GM23248 (cell line): ENCODE data around the gene TOR1B. TPM values are rescaled to one million over a fixed set of nuclear protein-coding genes. Genes with fewer than 3 reads are reported as not detected.
"Not testable (repeated sequence)": the region's sequence is repeated elsewhere in the genome, so short reads cannot be mapped to it uniquely, and the experiment has no call there.

Experiments
- DNase-seq: peaks from one replicate; pipeline ENCODE4 v3.0.0-alpha.2; 2015
- H2AFZ ChIP-seq: fragments of 200-600 bp; sonication (generic); 2 replicates; pipeline ENCODE4 v1.6.1; 2016; ENCODE audit warnings: antibody characterized with exemption
- H3F3A ChIP-seq: fragments of 200-600 bp; sonication (generic); 2 replicates; pipeline ENCODE4 v1.6.1; 2016; ENCODE audit warnings: mild to moderate bottlenecking, antibody characterized with exemption, mixed run types; ENCODE audit not compliant: insufficient read depth
- H3K27ac ChIP-seq: fragments of 200-600 bp; sonication (generic); 2 replicates; pipeline ENCODE4 v1.5.1; 2016; ENCODE audit warnings: mild to moderate bottlenecking
- H3K27me3 ChIP-seq: fragments of 200-600 bp; sonication (generic); replicated peaks from 2 replicates; pipeline ENCODE4 v1.6.1; 2016; ENCODE audit warnings: mild to moderate bottlenecking; ENCODE audit not compliant: insufficient read depth
- H3K36me3 ChIP-seq: fragments of 200-600 bp; sonication (generic); 2 replicates; pipeline ENCODE4 v1.6.1; 2016; ENCODE audit warnings: low read depth, mild to moderate bottlenecking
- H3K4me1 ChIP-seq: fragments of 200-600 bp; sonication (generic); 2 replicates; pipeline ENCODE4 v1.6.1; 2016; ENCODE audit warnings: mild to moderate bottlenecking; ENCODE audit not compliant: insufficient read depth
- H3K4me2 ChIP-seq: fragments of 200-600 bp; sonication (generic); one replicate; pipeline ENCODE4 v1.6.1; 2016; ENCODE audit warnings: mild to moderate bottlenecking; ENCODE audit not compliant: unreplicated experiment
- H3K4me3 ChIP-seq: fragments of 200-600 bp; sonication (generic); 2 replicates; pipeline ENCODE4 v1.5.1; 2016; ENCODE audit warnings: mild to moderate bottlenecking
- H3K79me2 ChIP-seq: fragments of 200-600 bp; sonication (generic); 2 replicates; pipeline ENCODE4 v1.6.1; 2016; ENCODE audit warnings: mild to moderate bottlenecking; ENCODE audit not compliant: insufficient read depth
- H3K9ac ChIP-seq: fragments of 200-600 bp; sonication (generic); 2 replicates; pipeline ENCODE4 v1.6.1; 2016; ENCODE audit warnings: mild to moderate bottlenecking
- H3K9me2 ChIP-seq: fragments of 200-600 bp; sonication (generic); 2 replicates; pipeline ENCODE4 v1.6.1; 2016; ENCODE audit warnings: mixed run types, mild to moderate bottlenecking, moderate library complexity; ENCODE audit not compliant: insufficient read depth
- H3K9me3 ChIP-seq: fragments of 200-600 bp; sonication (generic); one replicate; pipeline ENCODE4 v1.6.1; 2017; ENCODE audit warnings: low read depth
- H4K20me1 ChIP-seq: fragments of 200-600 bp; sonication (generic); 2 replicates; pipeline ENCODE4 v1.6.0; 2016; ENCODE audit not compliant: insufficient read depth
- EZH2 ChIP-seq: fragments of 200-600 bp; sonication (generic); IDR thresholded peaks from 2 replicates; pipeline ENCODE4 v1.6.1; 2018; ENCODE audit warnings: antibody characterized with exemption, mild to moderate bottlenecking; ENCODE audit not compliant: insufficient read depth, poor library complexity, severe bottlenecking
- EZH2phosphoT487 ChIP-seq: fragments of 200-600 bp; sonication (generic); IDR thresholded peaks from 2 replicates; pipeline ENCODE4 v1.6.1; 2018; ENCODE audit warnings: antibody characterized with exemption, moderate library complexity, mild to moderate bottlenecking, low read depth; ENCODE audit not compliant: insufficient read depth
- WGBS, 2 experiments: methylation state at CpG; one replicate each; pipeline ENCODE4 v1.1.6; 2015 to 2017; ENCODE audit warnings: low lambda C conversion rate in 2 of 2, low coverage in 1 of 2; ENCODE audit errors: missing lambda C conversion rate in 2 of 2; 5-methylcytosine and 5-hydroxymethylcytosine counted together
- in situ Hi-C: fragments of 300-500 bp; cut with MboI; formaldehyde crosslinking; loops from 2 replicates; pipeline ENCODE4 v1.15.0; 2020
- polyA plus RNA-seq: library from polyadenylated mRNA; unstranded; fragments of >200 nt; fragmentation: Nextera tagmentation; extraction: Ambion mirVana; gene quantifications from 2 replicates; pipeline ENCODE4 v1.2.1, GENCODE V29; 2016
- total RNA-seq: library from RNA; depleted of rRNA; stranded (reverse); fragments of >200 nt; shearing (Covaris generic); gene quantifications from 2 replicates; pipeline ENCODE4 v1.2.3, GENCODE V29; 2014

Gene TOR1B
- total and polyA plus RNA-seq, 2 experiments from 2014 or later, result 34.5 to 55.1 TPM

DNA sequence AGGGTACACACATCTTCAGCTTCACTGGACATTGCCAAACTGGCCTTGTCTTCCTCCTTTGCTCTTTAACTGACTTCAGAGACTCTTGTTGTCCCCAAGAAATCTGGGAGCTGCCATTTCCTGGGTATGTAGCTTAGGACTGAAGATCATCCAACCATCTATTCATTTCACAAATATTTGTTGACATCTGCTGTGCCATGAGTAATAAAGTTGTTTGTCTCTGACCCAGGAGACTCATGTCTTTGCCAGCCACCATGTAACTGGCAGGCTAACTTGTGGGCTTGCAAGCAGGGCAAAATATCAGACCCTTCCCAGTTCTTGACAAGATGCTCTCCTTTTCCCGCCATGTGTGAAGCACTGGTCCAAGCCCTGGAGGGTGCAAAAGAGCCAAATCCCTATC lies 17.1 kb upstream of the TOR1B start:
- H3K4me2 ChIP-seq, result no peak overlapping the region
- peaks cover 18% of the 10 kb centered on the region for H3K4me1 ChIP-seq
- WGBS, 2 experiments, result 17 to 18% methylated on average over 1 of the region's 1 CpG
- no peak overlapping the region for H3K9ac ChIP-seq
- no peaks in the 10 kb centered on the region for H3K9me3 ChIP-seq
- H3K4me3 ChIP-seq, result no peak overlapping the region
- H3K36me3 ChIP-seq, result no peaks in the 10 kb centered on the region
- in situ Hi-C loops, result loop anchor here (5.0 to 10.0 kb wide), 2 partner anchors 144 to 651 kb away; partner anchors contain the start of gene ASB6
- no peaks in the 10 kb centered on the region for H4K20me1 ChIP-seq
- peak overlapping the region; percentile 52 for H3K27ac ChIP-seq
- H3K27me3 ChIP-seq, result no peaks in the 10 kb centered on the region
- TF ChIP-seq EZH2phosphoT487 (no peak), EZH2 (no peak)
- DNase-seq, result peak; percentile 65
- H3F3A ChIP-seq, result peaks cover 20% of the 10 kb centered on the region
- H2AFZ ChIP-seq, result no peak overlapping the region
- no peaks in the 10 kb centered on the region for H3K79me2 ChIP-seq
- no peaks in the 10 kb centered on the region for H3K9me2 ChIP-seq

DNA sequence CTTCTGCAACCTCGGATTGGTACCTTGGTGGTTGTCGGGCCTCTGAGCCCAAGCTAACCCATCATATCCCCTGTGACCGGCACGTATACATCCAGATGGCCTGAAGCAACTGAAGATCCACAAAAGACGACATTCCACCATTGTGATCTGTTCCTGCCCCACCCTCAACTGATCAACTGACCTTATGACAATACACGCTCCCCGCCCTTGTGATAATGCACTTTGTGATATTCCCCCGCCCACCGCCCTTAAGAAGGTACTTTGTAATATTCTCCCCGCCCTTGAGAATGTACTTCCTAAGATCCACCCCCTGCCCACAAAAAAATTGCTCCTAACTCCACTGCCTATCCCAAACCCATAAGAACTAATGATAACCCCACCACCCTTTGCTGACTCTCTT lies 16.5 kb upstream of the TOR1B start:
- H3K9me2 ChIP-seq, result no peaks in the 10 kb centered on the region
- no peaks in the 10 kb centered on the region for H3K9me3 ChIP-seq
- no peaks in the 10 kb centered on the region for H3K27me3 ChIP-seq
- H3K4me3 ChIP-seq, result no peak overlapping the region
- H2AFZ ChIP-seq, result no peak overlapping the region
- no peak for DNase-seq
- no peak overlapping the region for H3K27ac ChIP-seq
- H3K36me3 ChIP-seq, result no peaks in the 10 kb centered on the region
- no peak overlapping the region for H3K4me2 ChIP-seq
- H3K79me2 ChIP-seq, result no peaks in the 10 kb centered on the region
- TF ChIP-seq EZH2phosphoT487 (no peak), EZH2 (no peak)
- in situ Hi-C loops, result loop anchor here (5.0 to 10.0 kb wide), 2 partner anchors 144 to 652 kb away; partner anchors contain the start of gene ASB6
- H3K9ac ChIP-seq, result no peak overlapping the region
- peaks cover 18% of the 10 kb centered on the region for H3K4me1 ChIP-seq
- 94 to 97% methylated on average over 10 of the region's 10 CpGs for WGBS, 2 experiments
- no peaks in the 10 kb centered on the region for H4K20me1 ChIP-seq
- peaks cover 20% of the 10 kb centered on the region for H3F3A ChIP-seq

DNA sequence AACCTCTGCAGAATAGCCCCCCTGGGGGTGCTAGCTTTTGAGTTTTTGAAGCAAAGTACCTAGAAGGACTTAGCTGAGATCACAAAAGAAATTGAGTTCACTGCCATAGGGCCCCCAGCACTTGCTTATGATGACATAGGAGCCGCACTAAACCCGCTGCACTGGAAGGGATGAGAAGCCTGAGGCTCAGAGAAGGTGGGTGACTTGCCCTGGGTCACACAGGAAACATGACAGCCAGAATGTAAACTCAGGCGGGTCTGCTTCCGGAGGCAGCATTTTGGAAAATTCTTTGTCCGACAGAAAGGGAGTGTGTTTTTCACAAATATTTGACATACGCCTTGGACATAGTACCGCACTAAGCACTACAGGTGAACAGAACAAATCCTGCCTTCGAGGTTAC lies 8.4 kb upstream of the TOR1B start:
- 79 to 83% methylated on average over 8 of the region's 8 CpGs for WGBS, 2 experiments
- in situ Hi-C loops, result no loop called here
- TF ChIP-seq EZH2phosphoT487, result no peak

DNA sequence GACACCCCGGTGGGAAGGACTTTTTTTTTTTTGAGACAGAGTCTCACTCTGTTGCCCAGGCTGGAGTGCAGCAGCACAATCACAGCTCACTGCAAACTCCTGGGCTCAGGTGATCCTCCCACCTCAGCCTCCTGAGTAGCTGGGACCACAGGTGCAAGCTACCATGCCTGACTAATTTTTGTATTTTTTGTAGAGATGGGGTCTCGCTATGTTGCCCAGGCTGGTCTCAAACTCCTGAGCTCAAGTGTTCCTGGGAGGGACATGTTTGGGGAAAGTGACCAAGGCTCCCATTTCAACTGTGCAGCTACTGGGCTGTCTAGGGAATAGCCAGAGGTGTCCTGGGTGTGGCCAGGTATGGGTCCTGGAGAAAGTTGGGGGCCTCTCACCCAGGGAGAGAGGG lies 7.0 kb upstream of the TOR1B start:
- H2AFZ ChIP-seq, H3K27ac ChIP-seq, H3K27me3 ChIP-seq, H3K36me3 ChIP-seq, H3K4me2 ChIP-seq, H3K79me2 ChIP-seq, H3K4me3 ChIP-seq, H3F3A ChIP-seq, H4K20me1 ChIP-seq, DNase-seq, H3K9me2 ChIP-seq, H3K9me3 ChIP-seq, in situ Hi-C loops, H3K4me1 ChIP-seq, H3K9ac ChIP-seq: not testable (repeated sequence)
- WGBS, 2 experiments, result 91 to 96% methylated on average over 2 of the region's 2 CpGs

More for the DNA sequence above, 8.4 kb upstream of the TOR1B start:
- DNase-seq, result no peak
- H3K4me1 ChIP-seq, result no peaks in the 10 kb centered on the region
- peaks cover 3% of the 10 kb centered on the region; the same call in 1 of the 2 replicates for H3K27me3 ChIP-seq
- no peaks in the 10 kb centered on the region for H4K20me1 ChIP-seq
- no peak overlapping the region for H3K4me3 ChIP-seq
- H3F3A ChIP-seq, result no peaks in the 10 kb centered on the region
- no peaks in the 10 kb centered on the region for H3K9me2 ChIP-seq
- H3K4me2 ChIP-seq, result no peak overlapping the region
- H3K36me3 ChIP-seq, result no peaks in the 10 kb centered on the region
- H3K9ac ChIP-seq, result no peak overlapping the region
- no peaks in the 10 kb centered on the region for H3K79me2 ChIP-seq
- no peak overlapping the region for H3K27ac ChIP-seq
- H2AFZ ChIP-seq, result no peak overlapping the region
- H3K9me3 ChIP-seq, result no peaks in the 10 kb centered on the region

DNA sequence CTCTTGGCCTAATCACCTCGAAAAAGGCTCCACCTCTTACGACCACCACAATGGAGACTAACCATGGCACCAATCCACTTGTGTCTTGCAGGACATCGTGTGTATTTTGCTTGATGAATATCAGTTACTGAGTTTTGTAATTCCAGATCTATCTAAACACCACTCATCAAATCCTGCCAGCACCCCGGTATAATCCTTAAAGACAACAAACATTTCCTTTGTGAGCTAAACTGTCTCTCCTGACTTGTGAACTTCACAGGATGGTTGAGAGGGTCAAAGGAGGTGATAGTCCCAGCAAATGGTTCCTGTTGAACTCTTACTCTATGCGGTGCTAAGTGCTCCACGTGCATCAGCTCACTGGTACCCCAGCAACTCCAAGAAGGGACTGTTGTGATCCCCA lies 4.0 kb upstream of the TOR1B start:
- Histone ChIP-seq H3F3A (no peaks in the 10 kb centered on the region), H3K36me3 (no peaks in the 10 kb centered on the region), H3K9ac (no peak overlapping the region), H2AFZ (no peak overlapping the region), H3K27ac (no peak overlapping the region), H3K4me2 (no peak overlapping the region), H3K9me3 (no peaks in the 10 kb centered on the region), H3K4me1 (peaks cover under 1% of the 10 kb centered on the region; the same call in 1 of the 2 replicates), H3K4me3 (no peak overlapping the region), H3K27me3 (peaks cover 3% of the 10 kb centered on the region; the same call in 1 of the 2 replicates), H4K20me1 (no peaks in the 10 kb centered on the region), H3K9me2 (no peaks in the 10 kb centered on the region), H3K79me2 (peaks cover 5% of the 10 kb centered on the region)
- 50 to 57% methylated on average over 6 of the region's 6 CpGs for whole genome bisulfite sequencing, 2 experiments
- DNase-seq, result no peak
- no peak for TF ChIP-seq EZH2
- in situ Hi-C loops, result no loop called here
